WERI-Rb-1 (cell line): ENCODE measurements around the gene SV2C.

Experiments used
- DNase-seq: peaks from one replicate; pipeline ENCODE4 v3.0.0-alpha.2; 2020
- H3K27ac ChIP-seq: fragments of 250-450 bp; sonication (Bioruptor Pico); 2 replicates; pipeline ENCODE4 v1.5.1; 2020; ENCODE audit warnings: mild to moderate bottlenecking, moderate library complexity
- H3K27me3 ChIP-seq: fragments of 250-450 bp; sonication (Bioruptor Pico); 2 replicates; pipeline ENCODE4 v1.5.1; 2021; ENCODE audit warnings: mild to moderate bottlenecking, low read depth, moderate library complexity; ENCODE audit not compliant: insufficient read depth, severe bottlenecking
- H3K36me3 ChIP-seq: fragments of 250-450 bp; sonication (Bioruptor Pico); 2 replicates; pipeline ENCODE4 v1.5.1; 2020; ENCODE audit warnings: mild to moderate bottlenecking, moderate library complexity
- H3K4me3 ChIP-seq: 2 replicates; pipeline ENCODE4 v1.5.1; 2011; ENCODE audit warnings: low read depth, mild to moderate bottlenecking, control low read depth, low read length
- H3K9me3 ChIP-seq: fragments of 250-450 bp; sonication (Bioruptor Pico); 2 replicates; pipeline ENCODE4 v1.5.1; 2021; ENCODE audit warnings: mild to moderate bottlenecking, moderate library complexity; ENCODE audit not compliant: severe bottlenecking
- CTCF ChIP-seq: IDR thresholded peaks from 2 replicates; pipeline ENCODE4 v1.5.1; 2011; ENCODE audit warnings: low read depth, mild to moderate bottlenecking, control low read depth, inconsistent platforms, low read length

Gene SV2C

DNA sequence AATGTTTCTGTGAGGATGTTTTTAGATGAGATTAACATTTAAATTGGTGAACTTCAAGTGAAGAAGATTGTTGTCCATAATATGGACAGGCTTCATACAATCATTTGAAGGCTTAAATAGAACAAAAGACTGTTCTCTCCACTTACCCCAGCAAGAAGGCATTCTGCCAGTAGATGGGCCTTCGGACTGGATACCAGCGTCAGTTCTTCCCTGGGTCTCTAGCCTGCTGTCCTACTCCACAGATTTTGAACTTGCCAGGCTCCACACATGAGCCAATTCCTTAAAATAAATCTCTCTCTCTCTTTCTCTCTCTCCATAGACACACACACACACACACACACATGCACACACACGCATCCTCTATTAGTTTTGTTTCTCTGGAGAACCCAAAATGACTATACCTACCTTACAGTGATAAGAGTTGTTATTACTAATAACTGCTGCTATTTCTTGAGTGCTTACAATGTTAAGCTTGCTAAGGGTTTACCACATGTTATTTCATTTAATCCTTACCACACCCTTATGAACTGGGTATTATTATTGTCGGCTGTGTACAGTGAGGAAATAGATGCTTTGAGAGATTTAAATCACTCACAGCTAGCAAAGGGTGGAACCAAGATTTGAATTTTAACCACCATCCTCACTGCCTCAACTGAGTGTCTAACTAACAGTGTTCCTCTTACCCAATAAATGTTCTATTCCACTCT is 300.1 kb downstream of the SV2C start:
- no peaks in the 10 kb centered on the region for H3K36me3 ChIP-seq
- no peak for DNase-seq
- H3K9me3 ChIP-seq: no peaks in the 10 kb centered on the region
- TF ChIP-seq CTCF: no peak
- peak overlapping the region; percentile 4; the same call in 1 of the 2 replicates for H3K27ac ChIP-seq
- no peaks in the 10 kb centered on the region for H3K27me3 ChIP-seq
- H3K4me3 ChIP-seq: no peak overlapping the region

DNA sequence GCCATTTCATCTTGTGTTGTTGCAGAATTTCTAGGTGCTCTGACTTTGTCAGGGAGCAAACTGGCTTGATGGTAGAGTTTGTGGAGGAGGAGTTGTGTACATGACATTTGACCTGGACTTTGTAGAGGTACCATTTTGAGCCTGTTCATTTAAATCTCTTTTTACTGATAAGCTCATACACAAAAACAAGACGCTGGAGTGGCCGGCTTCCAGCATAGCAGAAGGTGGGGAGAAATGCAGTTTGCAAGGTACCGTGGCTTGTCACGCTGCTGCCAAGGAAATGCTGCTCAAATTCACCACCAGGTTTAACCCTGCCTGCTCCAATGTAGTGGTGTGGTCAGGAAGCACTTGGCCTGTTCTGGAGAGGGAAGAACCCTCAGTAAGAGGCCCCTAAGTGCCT is 301.0 kb downstream of the SV2C start:
- Histone ChIP-seq H3K36me3 (no peaks in the 10 kb centered on the region), H3K27ac (peak overlapping the region; percentile 4; the same call in 1 of the 2 replicates), H3K4me3 (no peak overlapping the region), H3K27me3 (no peaks in the 10 kb centered on the region), H3K9me3 (no peaks in the 10 kb centered on the region)
- no peak for TF ChIP-seq CTCF
- no peak for DNase-seq

GRCh38 chr5:76384705-76385104 is 301.5 kb downstream of the SV2C start:
- DNase-seq: no peak
- H3K36me3 ChIP-seq: no peaks in the 10 kb centered on the region
- H3K27ac ChIP-seq: no peak overlapping the region
- H3K9me3 ChIP-seq: no peaks in the 10 kb centered on the region
- H3K4me3 ChIP-seq: no peak overlapping the region
- H3K27me3 ChIP-seq: no peaks in the 10 kb centered on the region
- no peak for TF ChIP-seq CTCF

DNA sequence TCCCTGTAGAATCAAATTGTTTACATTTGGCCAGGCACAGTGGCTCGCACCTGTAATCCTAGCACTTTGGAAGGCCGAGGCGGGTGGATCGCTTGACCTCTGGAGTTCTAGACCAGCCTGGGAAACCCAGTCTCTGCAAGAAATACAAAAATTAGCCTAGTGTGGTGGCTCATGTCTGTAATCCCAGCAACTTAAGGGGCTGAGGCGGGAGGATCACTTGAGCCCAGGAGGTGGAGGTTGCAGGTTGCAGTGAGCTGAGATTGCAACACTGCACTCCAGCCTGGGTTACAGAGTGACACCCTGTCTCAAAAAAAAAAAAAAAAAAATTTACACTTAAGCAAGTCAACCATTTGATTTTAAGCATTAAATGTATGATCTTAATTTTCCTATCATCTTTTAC is 302.4 kb downstream of the SV2C start:
- H3K27me3 ChIP-seq: no peaks in the 10 kb centered on the region
- no peaks in the 10 kb centered on the region for H3K36me3 ChIP-seq
- TF ChIP-seq CTCF: no peak
- no peaks in the 10 kb centered on the region for H3K9me3 ChIP-seq
- no peak overlapping the region for H3K27ac ChIP-seq
- peak; percentile 30 for DNase-seq
- H3K4me3 ChIP-seq: no peak overlapping the region

DNA sequence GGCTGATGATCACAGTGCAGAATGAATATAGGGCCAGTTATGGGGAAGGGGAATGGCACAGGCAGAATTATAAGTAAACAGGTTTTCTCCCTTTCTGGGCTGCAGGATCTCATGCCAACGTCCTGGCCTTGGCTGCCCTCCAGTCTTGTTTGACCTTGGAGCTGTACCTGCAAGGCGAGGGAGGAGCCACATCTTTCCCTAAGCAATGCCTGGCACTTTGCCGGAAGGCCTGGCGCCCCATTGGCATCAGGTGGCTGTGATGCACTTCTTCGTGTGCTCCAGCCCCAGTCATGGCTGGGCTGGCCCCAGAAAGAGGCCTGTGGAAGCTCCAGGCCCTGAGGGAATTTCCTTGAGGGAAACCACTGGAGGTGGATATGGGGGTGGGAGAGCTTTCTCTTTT is 303.2 kb downstream of the SV2C start:
- Histone ChIP-seq H3K36me3 (no peaks in the 10 kb centered on the region), H3K9me3 (no peaks in the 10 kb centered on the region), H3K27me3 (no peaks in the 10 kb centered on the region), H3K27ac (no peak overlapping the region), H3K4me3 (no peak overlapping the region)
- no peak for DNase-seq
- no peak for TF ChIP-seq CTCF

GRCh38 chr5:76388236-76388635 is 305.1 kb downstream of the SV2C start:
- DNase-seq: no peak
- Histone ChIP-seq H3K27me3 (no peaks in the 10 kb centered on the region), H3K27ac (no peak overlapping the region), H3K4me3 (no peak overlapping the region), H3K36me3 (no peaks in the 10 kb centered on the region), H3K9me3 (no peaks in the 10 kb centered on the region)
- TF ChIP-seq CTCF: no peak
